Tibial artery (tissue), 4 donors: ENCODE results near the gene PCDH15.
"Not testable (repeated sequence)": the region's sequence is repeated elsewhere in the genome, so short reads cannot be mapped to it uniquely, and the experiment has no call there.

Experiments
- DNase-seq, 2 donors: peaks; one replicate each; pipeline ENCODE4 v3.0.0-alpha.2; 2019
- H3K27ac ChIP-seq, 2 donors: fragments of 200-600 bp; sonication (generic) in 1 of 2; 1 replicate in 1 of 2; 2 replicates in 1 of 2; pipeline ENCODE4 v1.5.1; 2018 to 2019; ENCODE audit warnings: mild to moderate bottlenecking in 1 of 2
- H3K27me3 ChIP-seq, 2 donors: fragments of 200-600 bp; sonication (generic) in 1 of 2; one replicate each; pipeline versions ENCODE4 v1.5.1 to v1.6.0; 2016 to 2019
- H3K36me3 ChIP-seq, 3 donors: fragments of 200-600 bp; sonication (generic) in 2 of 3; one replicate each; pipeline ENCODE4 v1.5.1; 2016 to 2019; ENCODE audit warnings: mild to moderate bottlenecking in 2 of 3
- H3K4me1 ChIP-seq, 4 donors: fragments of 200-600 bp; sonication (generic) in 2 of 4; 1 replicate in 3 of 4; 2 replicates in 1 of 4; pipeline ENCODE4 v1.5.1; 2016 to 2019
- H3K4me3 ChIP-seq, 2 donors: fragments of 200-600 bp; sonication (generic) in 1 of 2; 1 replicate in 1 of 2; 2 replicates in 1 of 2; pipeline ENCODE4 v1.5.1; 2018 to 2019; ENCODE audit warnings: mild to moderate bottlenecking in 2 of 2
- H3K9me3 ChIP-seq, 3 donors: fragments of 200-600 bp; sonication (generic) in 1 of 3; one replicate each; pipeline ENCODE4 v1.5.1; 2016 to 2019
- intact Hi-C: fragments of 100-400 bp; cut with DNase I; formaldehyde crosslinking; loops from one replicate; pipeline ENCODE4 v1.15.0; 2023; ENCODE audit warnings: low total_unique reads
- TF ChIP-seq, protein P1 (sequence below), 2 experiments: fragments of 200-600 bp in 1 of 2; fragments of 450-650 bp in 1 of 2; IDR thresholded peaks; one replicate each; pipeline ENCODE4 v1.5.1; 2017 to 2019; ENCODE audit warnings: antibody characterized with exemption in 2 of 2, mild to moderate bottlenecking in 1 of 2, moderate library complexity in 1 of 2

The PCDH15 gene

DNA sequence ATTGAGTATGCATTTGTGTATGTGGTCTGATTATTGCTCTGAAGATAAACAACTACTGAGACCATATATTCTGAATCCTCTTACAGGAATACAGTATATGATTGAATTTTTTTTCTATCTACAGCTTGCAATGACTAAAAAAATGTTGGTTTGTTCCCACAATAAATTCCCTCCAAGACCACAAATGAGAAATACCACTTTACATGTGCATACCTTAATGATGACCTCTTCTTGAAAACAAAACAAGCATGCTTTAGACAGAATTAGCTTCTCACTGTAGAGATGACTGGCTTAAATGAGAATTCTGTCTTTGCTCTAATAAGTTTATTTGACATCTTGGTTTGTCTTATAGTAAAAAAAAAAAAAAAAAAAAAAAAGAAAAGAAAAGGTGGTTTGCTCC lies 241.5 kb downstream of the PCDH15 start:
- Histone ChIP-seq H3K9me3 (no peaks in the 10 kb centered on the region), H3K4me3 (no peak overlapping the region), H3K27me3 (no peaks in the 10 kb centered on the region), H3K36me3 (no peaks in the 10 kb centered on the region), H3K27ac (no peak overlapping the region), H3K4me1 (no peaks in the 10 kb centered on the region)
- DNase-seq: no peak
- intact Hi-C loops: no loop called here
- TF ChIP-seq, protein P1, sequence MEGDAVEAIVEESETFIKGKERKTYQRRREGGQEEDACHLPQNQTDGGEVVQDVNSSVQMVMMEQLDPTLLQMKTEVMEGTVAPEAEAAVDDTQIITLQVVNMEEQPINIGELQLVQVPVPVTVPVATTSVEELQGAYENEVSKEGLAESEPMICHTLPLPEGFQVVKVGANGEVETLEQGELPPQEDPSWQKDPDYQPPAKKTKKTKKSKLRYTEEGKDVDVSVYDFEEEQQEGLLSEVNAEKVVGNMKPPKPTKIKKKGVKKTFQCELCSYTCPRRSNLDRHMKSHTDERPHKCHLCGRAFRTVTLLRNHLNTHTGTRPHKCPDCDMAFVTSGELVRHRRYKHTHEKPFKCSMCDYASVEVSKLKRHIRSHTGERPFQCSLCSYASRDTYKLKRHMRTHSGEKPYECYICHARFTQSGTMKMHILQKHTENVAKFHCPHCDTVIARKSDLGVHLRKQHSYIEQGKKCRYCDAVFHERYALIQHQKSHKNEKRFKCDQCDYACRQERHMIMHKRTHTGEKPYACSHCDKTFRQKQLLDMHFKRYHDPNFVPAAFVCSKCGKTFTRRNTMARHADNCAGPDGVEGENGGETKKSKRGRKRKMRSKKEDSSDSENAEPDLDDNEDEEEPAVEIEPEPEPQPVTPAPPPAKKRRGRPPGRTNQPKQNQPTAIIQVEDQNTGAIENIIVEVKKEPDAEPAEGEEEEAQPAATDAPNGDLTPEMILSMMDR (IDR thresholded peaks at IDR 0.05): no peak

DNA sequence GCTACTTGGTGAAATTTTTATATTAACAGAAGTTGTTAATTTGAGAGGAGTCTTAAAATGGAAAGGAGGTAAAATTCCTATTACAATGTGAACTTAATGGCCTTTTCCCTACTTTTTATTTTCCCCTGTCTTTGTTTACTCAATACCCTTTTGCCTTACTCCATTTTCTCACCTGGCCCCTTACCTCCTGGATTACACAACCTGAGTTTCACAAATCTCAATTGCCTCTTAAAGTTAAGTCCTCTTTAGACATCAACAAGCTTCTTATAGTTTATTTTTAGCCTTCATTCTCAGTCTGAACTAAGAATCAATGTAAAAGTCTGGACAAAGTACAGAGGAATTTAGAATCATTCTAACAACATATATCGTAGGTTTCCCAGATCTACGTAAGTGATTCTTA lies 247.0 kb downstream of the PCDH15 start:
- intact Hi-C loops: no loop called here
- no peaks in the 10 kb centered on the region for H3K27me3 ChIP-seq
- no peak overlapping the region for H3K27ac ChIP-seq
- TF ChIP-seq, protein P1 (IDR thresholded peaks at IDR 0.05): no peak
- DNase-seq: no peak
- no peaks in the 10 kb centered on the region for H3K4me1 ChIP-seq
- H3K9me3 ChIP-seq: no peaks in the 10 kb centered on the region
- H3K4me3 ChIP-seq: no peak overlapping the region
- no peaks in the 10 kb centered on the region for H3K36me3 ChIP-seq

DNA sequence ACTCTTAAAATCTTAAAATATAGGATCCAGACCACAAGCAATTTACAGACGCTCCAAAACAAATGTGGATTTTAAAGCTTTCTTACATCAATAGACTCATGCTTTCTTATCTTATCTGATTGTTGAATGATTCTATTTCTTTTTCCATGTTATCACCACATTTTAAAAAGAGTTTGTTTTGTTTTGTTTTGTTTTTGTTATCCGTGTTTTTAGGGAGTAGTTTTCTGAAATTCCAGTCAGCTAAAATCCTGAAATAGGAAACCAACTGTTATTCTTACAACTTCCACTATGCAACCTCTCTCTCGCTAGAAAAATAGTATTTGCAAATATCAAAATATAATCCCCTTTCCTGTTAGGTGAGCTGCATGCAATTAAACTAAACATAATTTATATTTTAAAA lies 251.0 kb downstream of the PCDH15 start:
- no peaks in the 10 kb centered on the region for H3K4me1 ChIP-seq
- no peak overlapping the region for H3K4me3 ChIP-seq
- H3K27me3 ChIP-seq: no peaks in the 10 kb centered on the region
- no peak for DNase-seq
- TF ChIP-seq, protein P1 (IDR thresholded peaks at IDR 0.05): no peak
- no peaks in the 10 kb centered on the region for H3K9me3 ChIP-seq
- intact Hi-C loops: no loop called here
- H3K36me3 ChIP-seq: no peaks in the 10 kb centered on the region
- H3K27ac ChIP-seq: no peak overlapping the region

DNA sequence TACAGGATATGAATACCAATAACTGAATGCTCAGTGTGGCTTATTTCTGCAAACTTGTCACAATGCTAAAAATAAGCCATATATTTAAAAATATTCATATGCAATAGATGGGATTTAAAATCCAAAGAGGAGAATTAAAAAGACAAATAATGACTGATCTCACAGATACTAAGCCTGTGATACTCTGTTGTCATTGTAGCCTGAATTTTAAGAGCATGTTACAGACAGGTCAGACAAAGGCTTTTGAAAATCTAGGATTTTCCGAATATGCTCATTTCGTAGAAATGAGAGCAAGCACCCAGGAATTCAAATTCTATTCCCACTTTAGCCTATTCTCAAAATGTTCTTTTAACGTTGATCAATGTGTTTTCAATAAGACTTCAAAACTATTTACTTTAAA lies 269.7 kb downstream of the PCDH15 start:
- TF ChIP-seq, protein P1 (IDR thresholded peaks at IDR 0.05): no peak
- Histone ChIP-seq H3K27ac (no peak overlapping the region), H3K36me3 (no peaks in the 10 kb centered on the region), H3K4me3 (no peak overlapping the region), H3K4me1 (no peaks in the 10 kb centered on the region), H3K9me3 (no peaks in the 10 kb centered on the region), H3K27me3 (no peaks in the 10 kb centered on the region)
- intact Hi-C loops: no loop called here
- DNase-seq: no peak

DNA sequence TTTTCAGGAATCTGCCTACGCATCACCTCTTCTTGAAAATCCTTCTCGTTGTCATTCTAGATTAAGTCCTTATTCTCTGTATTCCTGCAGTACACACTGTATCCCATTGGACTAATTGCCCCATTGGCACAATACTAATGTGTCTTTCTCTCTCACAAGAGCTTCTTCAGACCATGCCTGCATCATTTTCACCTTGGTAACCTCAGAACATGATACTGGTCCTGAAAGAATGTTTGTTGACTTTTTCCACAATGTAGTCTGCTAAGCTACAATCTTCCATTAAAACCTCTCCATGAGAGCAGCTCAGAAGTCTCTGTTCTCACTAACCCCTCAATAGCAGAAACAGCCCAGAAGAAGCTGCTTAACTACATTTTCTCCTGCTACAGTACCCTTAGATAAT lies 270.7 kb downstream of the PCDH15 start:
- TF ChIP-seq, protein P1 (IDR thresholded peaks at IDR 0.05): no peak
- Histone ChIP-seq H3K36me3 (no peaks in the 10 kb centered on the region), H3K4me1 (no peaks in the 10 kb centered on the region), H3K9me3 (no peaks in the 10 kb centered on the region), H3K27me3 (no peaks in the 10 kb centered on the region), H3K27ac (no peak overlapping the region), H3K4me3 (no peak overlapping the region)
- intact Hi-C loops: no loop called here
- no peak for DNase-seq

DNA sequence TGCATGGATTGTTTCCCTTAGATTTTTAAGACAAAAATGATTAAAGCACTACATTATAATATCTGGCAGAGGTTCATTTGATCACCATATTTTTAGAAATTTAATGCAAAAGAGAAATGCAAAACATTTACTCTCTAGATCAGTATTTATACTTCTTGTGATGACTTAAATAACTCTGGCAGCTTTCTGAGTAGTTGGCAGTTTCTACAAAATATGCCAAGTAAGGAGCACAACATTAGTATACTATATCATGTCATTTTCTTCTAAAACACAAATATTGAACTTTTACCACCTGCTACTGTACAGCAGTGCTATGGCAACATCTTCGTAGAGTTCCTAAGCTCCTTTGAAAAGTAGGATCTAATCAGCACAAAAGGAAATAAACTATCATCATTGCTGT lies 275.2 kb downstream of the PCDH15 start:
- intact Hi-C loops: no loop called here
- no peaks in the 10 kb centered on the region for H3K9me3 ChIP-seq
- TF ChIP-seq, protein P1 (IDR thresholded peaks at IDR 0.05): no peak

DNA sequence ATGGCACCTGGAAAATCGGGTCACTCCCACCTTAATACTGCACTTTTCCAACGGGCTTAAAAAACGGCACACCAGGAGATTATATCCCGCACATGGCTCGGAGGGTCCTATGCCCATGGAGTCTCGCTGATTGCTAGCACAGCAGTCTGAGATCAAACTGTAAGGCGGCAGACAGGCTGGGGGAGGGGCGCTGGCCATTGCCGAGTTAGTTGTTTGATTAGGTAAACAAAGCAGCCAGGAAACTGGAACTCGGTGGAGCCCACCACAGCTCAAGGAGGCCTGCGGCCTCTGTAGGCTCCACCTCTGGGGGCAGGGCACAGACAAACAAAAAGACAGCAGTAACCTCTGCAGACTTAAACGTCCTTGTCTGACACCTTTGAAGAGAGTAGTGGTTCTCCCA lies 285.8 kb downstream of the PCDH15 start:
- H3K4me1 ChIP-seq, H3K9me3 ChIP-seq, H3K4me3 ChIP-seq, H3K27ac ChIP-seq, H3K27me3 ChIP-seq, H3K36me3 ChIP-seq, intact Hi-C loops, DNase-seq: not testable (repeated sequence)

More for the DNA sequence above, 275.2 kb downstream of the PCDH15 start:
- Histone ChIP-seq H3K4me1 (no peaks in the 10 kb centered on the region), H3K27me3 (no peaks in the 10 kb centered on the region), H3K36me3 (no peaks in the 10 kb centered on the region), H3K4me3 (no peak overlapping the region), H3K27ac (no peak overlapping the region)
- no peak for DNase-seq
